Activated CD8-positive, alpha-beta T cell treated with anti-CD3 and anti-CD28 coated beads for 36 hours (primary cell): Measurements from ENCODE around the gene PIK3AP1. TPM values are rescaled to one million over a fixed set of nuclear protein-coding genes. Genes with fewer than 3 reads are reported as not detected.
"Not testable (repeated sequence)": the region's sequence is repeated elsewhere in the genome, so short reads cannot be mapped to it uniquely, and the experiment has no call there.

Experiments used
- ATAC-seq: fragments of 200-7000 bp; cut with Tn5 transposase; one replicate; pipeline ENCODE4 v1.10.0; 2021; ENCODE audit warnings: mild to moderate bottlenecking, moderate library complexity
- CTCF ChIA-PET: fragments of 350-600 bp; sonication (Branson Sonifier 250); formaldehyde crosslinking; loops from one replicate; lab custom pipeline; 2021; ENCODE audit warnings: antibody characterized with exemption; lab: Charles Lee
- POLR2A ChIA-PET: fragments of 350-600 bp; sonication (Branson Sonifier 250); formaldehyde crosslinking; loops from one replicate; lab custom pipeline; 2021; ENCODE audit warnings: antibody characterized with exemption; lab: Charles Lee
- DNase-seq: peaks from one replicate; pipeline ENCODE4 v3.0.0-alpha.2; 2020
- H3K27ac Mint-ChIP-seq: one replicate; pipeline ENCODE4 v1.8.0; 2021; ENCODE audit warnings: mild to moderate bottlenecking, mixed read lengths
- H3K27me3 Mint-ChIP-seq: one replicate; pipeline ENCODE4 v1.8.0; 2021; ENCODE audit warnings: mixed read lengths
- H3K36me3 Mint-ChIP-seq: one replicate; pipeline ENCODE4 v1.8.0; 2021; ENCODE audit warnings: low read depth, mixed read lengths
- H3K4me1 Mint-ChIP-seq: one replicate; pipeline ENCODE4 v1.8.0; 2021; ENCODE audit warnings: low read depth, mixed read lengths
- H3K4me3 Mint-ChIP-seq: one replicate; pipeline ENCODE4 v1.8.0; 2021; ENCODE audit warnings: mild to moderate bottlenecking, moderate library complexity, mixed read lengths
- H3K9me3 Mint-ChIP-seq: one replicate; pipeline ENCODE4 v1.8.0; 2021; ENCODE audit warnings: mixed read lengths
- CTCF ChIP-seq: fragments of 200-600 bp; IDR thresholded peaks from one replicate; pipeline ENCODE4 v1.8.0; 2022; ENCODE audit warnings: antibody characterized with exemption, mild to moderate bottlenecking
- intact Hi-C: fragments of 100-400 bp; cut with micrococcal nuclease; formaldehyde crosslinking; loops from one replicate; pipeline ENCODE4 v1.10.0; 2022
- total RNA-seq, 2 experiments: library from RNA; stranded (reverse); gene quantifications; one replicate each; pipeline ENCODE4 v1.2.3, GENCODE V29; 2021

PIK3AP1 gene
- total RNA-seq, 2 experiments from 2014 or later: 4.1 to 4.7 TPM

GRCh38 chr10:96579133-96579532, 141.2 kb downstream of the PIK3AP1 start:
- Mint-ChIP-seq H3K9me3 (no peaks in the 10 kb centered on the region), H3K4me3 (no peak overlapping the region), H3K27me3 (no peaks in the 10 kb centered on the region), H3K27ac (no peak overlapping the region), H3K36me3 (peaks cover 34% of the 10 kb centered on the region), H3K4me1 (peaks cover 72% of the 10 kb centered on the region)
- DNase-seq: no peak
- intact Hi-C loops: no loop called here
- POLR2A ChIA-PET: no interaction called here
- TF ChIP-seq CTCF: no peak
- CTCF ChIA-PET: no interaction called here
- ATAC-seq: no peak

GRCh38 chr10:96578633-96579032, 141.7 kb downstream of the PIK3AP1 start:
- DNase-seq (no peak), ATAC-seq (no peak)
- ChIA-PET POLR2A (no interaction called here), CTCF (no interaction called here)
- H3K9me3 Mint-ChIP-seq: no peaks in the 10 kb centered on the region
- H3K27ac Mint-ChIP-seq: no peak overlapping the region
- TF ChIP-seq CTCF: no peak
- H3K4me1 Mint-ChIP-seq: peaks cover 71% of the 10 kb centered on the region
- H3K36me3 Mint-ChIP-seq: peaks cover 39% of the 10 kb centered on the region
- H3K27me3 Mint-ChIP-seq: no peaks in the 10 kb centered on the region
- intact Hi-C loops: no loop called here
- no peak overlapping the region for H3K4me3 Mint-ChIP-seq

- TF ChIP-seq CTCF: no peak
- H3K27ac Mint-ChIP-seq: no peak overlapping the region
- CTCF ChIA-PET: no interaction called here
- H3K9me3 Mint-ChIP-seq: no peaks in the 10 kb centered on the region
- peaks cover 42% of the 10 kb centered on the region for H3K36me3 Mint-ChIP-seq
- intact Hi-C loops: no loop called here
- no peak overlapping the region for H3K4me3 Mint-ChIP-seq
- ATAC-seq (no peak), DNase-seq (no peak)
- H3K27me3 Mint-ChIP-seq: no peaks in the 10 kb centered on the region
- POLR2A ChIA-PET: no interaction called here
- H3K4me1 Mint-ChIP-seq: peaks cover 71% of the 10 kb centered on the region
Measured at GRCh38 chr10:96578022-96578421, 142.3 kb downstream of the PIK3AP1 start.

GRCh38 chr10:96577069-96577468, 143.2 kb downstream of the PIK3AP1 start:
- intact Hi-C loops: no loop called here
- Mint-ChIP-seq H3K4me1 (peaks cover 73% of the 10 kb centered on the region), H3K9me3 (no peaks in the 10 kb centered on the region), H3K27me3 (no peaks in the 10 kb centered on the region), H3K4me3 (no peak overlapping the region), H3K36me3 (peaks cover 45% of the 10 kb centered on the region), H3K27ac (no peak overlapping the region)
- POLR2A ChIA-PET: no interaction called here
- ATAC-seq: no peak
- no peak for DNase-seq
- CTCF ChIA-PET: no interaction called here
- TF ChIP-seq CTCF: no peak

- POLR2A ChIA-PET: no interaction called here
- CTCF ChIA-PET: no interaction called here
- intact Hi-C loops: no loop called here
- Mint-ChIP-seq H3K4me1 (peaks cover 72% of the 10 kb centered on the region), H3K27ac (no peak overlapping the region), H3K36me3 (peaks cover 48% of the 10 kb centered on the region), H3K4me3 (no peak overlapping the region), H3K9me3 (no peaks in the 10 kb centered on the region), H3K27me3 (no peaks in the 10 kb centered on the region)
- no peak for DNase-seq
- TF ChIP-seq CTCF: no peak
- no peak for ATAC-seq
Measured at GRCh38 chr10:96576277-96576980, 143.9 kb downstream of the PIK3AP1 start.

GRCh38 chr10:96574564-96574963, 145.8 kb downstream of the PIK3AP1 start:
- H3K27ac Mint-ChIP-seq, ATAC-seq, H3K4me3 Mint-ChIP-seq, POLR2A ChIA-PET, intact Hi-C loops, H3K9me3 Mint-ChIP-seq, H3K27me3 Mint-ChIP-seq, CTCF ChIA-PET, DNase-seq: not testable (repeated sequence)
- Mint-ChIP-seq H3K4me1 (peaks cover 64% of the 10 kb centered on the region), H3K36me3 (peaks cover 43% of the 10 kb centered on the region)
